ENCODE measurements around the gene GOLGA5.

- TF ChIP-seq POLR2A (IDR thresholded peaks at IDR 0.05; ENCODE audit: extremely low read depth, insufficient read length) (no peak), MYC (IDR thresholded peaks at IDR 0.05; ENCODE audit: low read depth, low read length) (no peak)
- TF ChIP-seq, protein P1, sequence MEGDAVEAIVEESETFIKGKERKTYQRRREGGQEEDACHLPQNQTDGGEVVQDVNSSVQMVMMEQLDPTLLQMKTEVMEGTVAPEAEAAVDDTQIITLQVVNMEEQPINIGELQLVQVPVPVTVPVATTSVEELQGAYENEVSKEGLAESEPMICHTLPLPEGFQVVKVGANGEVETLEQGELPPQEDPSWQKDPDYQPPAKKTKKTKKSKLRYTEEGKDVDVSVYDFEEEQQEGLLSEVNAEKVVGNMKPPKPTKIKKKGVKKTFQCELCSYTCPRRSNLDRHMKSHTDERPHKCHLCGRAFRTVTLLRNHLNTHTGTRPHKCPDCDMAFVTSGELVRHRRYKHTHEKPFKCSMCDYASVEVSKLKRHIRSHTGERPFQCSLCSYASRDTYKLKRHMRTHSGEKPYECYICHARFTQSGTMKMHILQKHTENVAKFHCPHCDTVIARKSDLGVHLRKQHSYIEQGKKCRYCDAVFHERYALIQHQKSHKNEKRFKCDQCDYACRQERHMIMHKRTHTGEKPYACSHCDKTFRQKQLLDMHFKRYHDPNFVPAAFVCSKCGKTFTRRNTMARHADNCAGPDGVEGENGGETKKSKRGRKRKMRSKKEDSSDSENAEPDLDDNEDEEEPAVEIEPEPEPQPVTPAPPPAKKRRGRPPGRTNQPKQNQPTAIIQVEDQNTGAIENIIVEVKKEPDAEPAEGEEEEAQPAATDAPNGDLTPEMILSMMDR (IDR thresholded peaks at IDR 0.05; ENCODE audit: low read depth, low read length): peak; percentile 37
- TF ChIP-seq, protein P2, sequence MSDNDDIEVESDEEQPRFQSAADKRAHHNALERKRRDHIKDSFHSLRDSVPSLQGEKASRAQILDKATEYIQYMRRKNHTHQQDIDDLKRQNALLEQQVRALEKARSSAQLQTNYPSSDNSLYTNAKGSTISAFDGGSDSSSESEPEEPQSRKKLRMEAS (IDR thresholded peaks at IDR 0.05; ENCODE audit: low read depth, low read length): no peak
These were observed 10.2 kb upstream of the GOLGA5 start for GRCh38 chr14:92783813-92784431.
